GM04503 (cell line): Measurements from ENCODE around the gene WSCD1.

Source experiments
- DNase-seq: peaks from one replicate; pipeline ENCODE4 v3.0.0-alpha.2; 2012; ENCODE audit warnings: low read depth

WSCD1 gene

GRCh38 chr17:6085812-6086211 is 15.6 kb downstream of the WSCD1 start:
- no peak for DNase-seq

GRCh38 chr17:6086603-6087400 is 16.6 kb downstream of the WSCD1 start:
- no peak for DNase-seq

DNA sequence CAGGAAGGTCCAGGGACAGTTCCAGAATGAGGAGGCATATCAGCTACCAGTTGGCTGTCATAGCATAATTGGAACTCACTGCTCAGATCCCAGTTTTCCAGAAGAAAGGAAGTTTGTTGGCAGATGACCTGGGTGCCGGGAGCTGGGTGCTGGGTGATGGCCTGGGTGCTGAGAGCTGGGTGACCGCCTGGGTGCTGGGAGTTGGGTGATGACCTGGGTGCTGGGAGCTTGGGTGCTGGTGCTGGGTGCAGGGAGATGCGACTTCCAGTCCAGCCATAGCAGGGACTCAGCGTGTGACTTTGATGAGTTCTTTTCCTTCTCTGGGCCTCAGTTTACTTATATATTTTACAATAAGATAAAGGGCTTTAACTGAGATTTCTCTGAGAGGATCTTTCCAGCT is 18.0 kb downstream of the WSCD1 start:
- DNase-seq, result no peak

DNA sequence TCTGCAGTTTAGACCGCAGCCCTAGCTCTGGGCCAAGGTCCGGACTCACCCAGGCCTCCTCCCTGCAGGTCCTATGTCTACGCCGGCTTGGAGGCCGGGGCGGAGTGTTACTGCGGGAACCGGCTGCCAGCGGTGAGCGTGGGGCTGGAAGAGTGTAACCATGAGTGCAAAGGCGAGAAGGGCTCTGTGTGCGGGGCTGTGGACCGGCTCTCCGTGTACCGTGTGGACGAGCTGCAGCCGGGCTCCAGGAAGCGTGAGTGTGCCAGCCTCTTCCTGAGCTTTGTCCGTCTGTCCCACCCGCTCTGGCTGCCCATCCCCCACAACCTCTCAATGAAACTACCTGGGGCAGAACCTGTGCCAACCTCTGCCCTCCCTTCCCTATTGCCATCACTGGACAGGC is 20.1 kb downstream of the WSCD1 start:
- no peak for DNase-seq

DNA sequence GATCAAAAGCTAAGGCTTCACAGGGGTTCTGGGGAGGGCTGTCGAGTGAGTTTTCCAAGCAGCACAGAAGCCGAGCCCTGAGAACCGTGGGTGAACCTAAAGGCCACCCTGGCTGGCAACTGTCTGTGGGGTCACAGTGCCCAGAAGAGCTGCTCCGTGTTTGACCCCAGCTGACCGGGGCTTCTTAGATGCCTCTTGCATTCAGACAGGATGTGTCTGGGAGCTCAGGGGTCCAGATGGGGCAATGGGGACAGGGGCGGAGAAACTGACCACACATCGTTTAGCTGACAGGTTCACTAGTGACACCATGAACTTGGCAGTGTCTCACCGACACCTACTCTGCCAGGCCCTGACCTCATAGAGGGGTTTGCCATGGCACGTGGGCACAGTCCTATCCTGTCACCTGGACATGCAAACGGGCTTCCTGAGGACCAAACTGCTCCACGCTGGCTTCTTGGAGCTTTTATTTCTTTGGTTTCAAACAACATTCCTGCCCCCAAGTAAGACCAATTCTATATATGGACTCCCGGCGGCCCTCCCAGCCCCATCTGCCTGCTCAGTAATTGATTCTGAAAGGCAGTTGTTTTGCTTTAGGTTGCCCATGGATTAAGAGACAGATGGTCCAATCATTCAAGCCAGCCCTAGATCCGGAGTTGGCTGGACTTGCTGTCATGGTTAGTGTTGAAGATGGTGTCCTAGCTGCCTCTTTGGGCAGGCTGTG is 22.2 kb downstream of the WSCD1 start:
- DNase-seq, result no peak

GRCh38 chr17:6092903-6093468 is 22.8 kb downstream of the WSCD1 start:
- no peak for DNase-seq

DNA sequence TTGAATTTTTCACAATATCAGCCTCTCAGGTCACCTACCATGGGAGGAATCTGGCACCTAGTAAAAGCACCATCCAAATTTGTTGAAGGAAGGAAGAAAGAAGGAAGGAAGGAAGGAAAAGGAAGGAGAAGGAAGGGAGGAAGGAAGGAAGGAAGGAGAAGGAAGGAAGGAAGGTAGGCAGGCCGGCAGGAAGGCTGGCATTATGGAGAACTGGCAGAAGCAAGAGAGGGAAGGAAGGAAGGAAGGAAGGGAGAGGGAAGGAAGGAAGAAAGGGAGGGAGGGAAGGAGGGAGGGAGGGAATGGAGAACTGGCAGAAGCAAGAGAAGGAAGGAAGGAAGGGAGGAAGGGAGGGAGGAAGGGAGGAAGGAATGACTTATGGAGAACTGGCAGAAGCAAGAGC is 24.3 kb downstream of the WSCD1 start:
- no peak for DNase-seq

DNA sequence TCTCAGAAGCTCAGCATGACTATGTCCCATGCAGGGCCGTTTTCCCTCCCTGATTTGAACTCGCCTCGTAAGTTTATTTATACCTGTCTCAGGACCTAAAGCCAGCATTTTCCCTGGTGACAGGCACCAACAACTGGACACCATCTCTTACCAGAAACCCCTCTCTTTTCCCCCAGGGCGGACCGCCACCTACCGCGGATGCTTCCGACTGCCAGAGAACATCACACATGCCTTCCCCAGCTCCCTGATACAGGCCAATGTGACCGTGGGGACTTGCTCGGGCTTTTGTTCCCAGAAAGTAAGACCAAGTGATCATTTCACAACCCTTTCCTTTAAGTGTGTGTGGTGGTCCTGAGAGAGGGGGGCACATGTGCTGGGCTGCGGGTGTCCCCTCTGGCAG is 24.7 kb downstream of the WSCD1 start:
- DNase-seq, result no peak

DNA sequence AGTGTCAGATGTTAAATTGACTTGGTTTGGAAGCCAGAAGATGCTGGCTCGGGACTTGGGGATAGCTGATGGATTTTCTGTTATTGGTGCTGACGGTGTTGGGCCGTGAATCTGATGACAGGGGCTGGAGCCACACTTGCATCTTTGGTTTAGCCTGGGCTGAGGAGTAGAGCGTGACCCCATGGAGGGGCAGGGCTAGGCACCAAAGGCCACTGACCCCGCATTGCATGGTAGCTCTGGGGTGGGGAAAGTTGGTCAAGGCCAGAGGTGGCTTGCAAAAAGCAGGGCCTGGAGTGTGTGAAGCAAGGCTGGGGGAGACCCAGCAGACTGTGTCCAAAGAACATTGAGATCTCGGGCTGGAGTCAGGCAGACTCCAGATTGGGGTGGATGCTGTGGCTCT is 25.3 kb downstream of the WSCD1 start:
- no peak for DNase-seq

DNA sequence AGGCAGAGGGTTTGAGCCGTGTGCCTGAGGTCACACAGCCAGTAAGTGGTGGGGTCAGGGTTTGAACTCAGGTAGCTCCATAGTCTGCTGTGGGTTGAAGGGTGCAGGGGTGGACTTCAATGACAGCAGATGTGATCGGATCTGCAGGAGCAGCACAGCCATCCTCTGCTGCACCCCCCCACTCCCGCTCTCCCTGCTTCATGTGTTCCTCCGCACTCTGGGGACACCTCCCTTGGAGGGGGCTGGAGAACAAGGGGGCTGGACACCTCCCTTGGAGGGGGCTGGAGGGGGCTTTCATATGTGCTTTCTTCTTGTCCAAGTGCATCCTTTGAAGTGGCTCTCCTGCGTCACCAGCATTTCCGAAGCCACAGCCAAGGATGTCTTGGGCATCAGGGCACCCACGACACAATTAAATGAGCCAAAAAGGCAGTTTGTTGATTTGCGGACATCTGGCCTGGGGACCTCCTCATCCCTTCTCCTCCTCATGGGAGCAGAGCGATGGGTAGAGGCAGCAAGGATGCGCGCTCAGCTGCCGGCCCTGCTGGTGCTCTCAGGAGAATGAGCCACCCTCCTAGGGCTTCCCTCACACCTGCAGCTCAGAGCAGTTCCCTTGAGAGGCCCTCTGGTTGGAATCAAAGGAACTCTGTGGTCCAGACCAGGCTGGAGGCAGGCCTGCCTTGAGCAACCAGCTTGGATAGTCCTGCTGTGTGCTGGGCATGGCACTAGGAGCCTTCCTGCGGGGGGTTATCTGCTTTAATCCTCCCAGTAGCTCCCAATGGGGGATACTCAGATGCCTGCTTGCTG is 26.2 kb downstream of the WSCD1 start:
- DNase-seq, result no peak

DNA sequence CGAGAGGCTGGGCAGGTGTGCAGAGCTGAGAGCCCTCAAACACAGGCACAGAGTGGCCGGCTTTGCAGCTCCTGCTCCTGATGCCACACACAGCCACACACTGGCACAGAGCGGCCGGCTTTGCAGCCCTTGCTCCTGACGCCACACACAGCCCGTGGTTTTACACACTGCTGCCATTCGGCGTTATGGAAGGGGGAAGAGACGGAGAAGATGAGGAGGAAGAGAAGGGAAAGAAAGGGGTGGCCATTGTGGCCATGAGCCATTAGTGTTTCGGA is 26.8 kb downstream of the WSCD1 start:
- DNase-seq, result no peak

DNA sequence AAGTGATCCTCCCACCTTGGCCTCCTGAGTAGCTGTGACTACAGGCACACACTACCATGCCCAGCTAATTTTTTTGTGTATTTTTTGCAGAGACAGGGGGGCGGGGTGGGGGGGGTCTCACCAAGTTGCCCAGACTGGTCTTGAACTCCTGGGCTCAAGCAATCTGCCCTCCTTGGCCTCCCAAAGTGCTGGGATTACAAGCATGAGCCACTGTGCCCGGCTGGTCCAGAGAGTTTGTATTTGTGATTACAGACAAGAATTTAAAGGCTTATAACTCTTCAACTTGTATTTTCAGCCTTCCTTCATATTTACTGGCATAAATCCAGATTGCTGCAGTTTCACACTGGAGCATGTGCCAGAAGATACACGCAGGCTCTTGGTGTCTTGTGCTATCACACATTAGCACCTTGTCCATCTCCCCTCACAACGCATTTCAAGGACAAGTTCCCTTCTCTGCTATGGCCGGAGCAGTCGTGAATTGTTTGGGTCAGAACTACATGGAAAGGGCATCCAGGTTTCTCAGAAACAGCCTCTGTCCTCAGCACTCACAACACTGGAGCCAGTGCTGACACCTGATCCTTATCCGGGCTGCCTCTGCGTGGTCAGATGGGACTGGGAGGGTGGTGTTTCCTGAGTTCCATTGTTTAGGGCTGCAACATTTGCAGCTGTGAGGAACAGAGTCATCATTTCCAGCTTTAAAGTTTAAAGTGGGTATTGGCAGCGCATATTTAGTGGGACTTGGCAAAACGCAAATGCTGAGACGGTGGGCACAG is 28.1 kb downstream of the WSCD1 start:
- no peak for DNase-seq

- DNase-seq, result no peak
Measured at GRCh38 chr17:6098823-6099180, 28.6 kb downstream of the WSCD1 start.

DNA sequence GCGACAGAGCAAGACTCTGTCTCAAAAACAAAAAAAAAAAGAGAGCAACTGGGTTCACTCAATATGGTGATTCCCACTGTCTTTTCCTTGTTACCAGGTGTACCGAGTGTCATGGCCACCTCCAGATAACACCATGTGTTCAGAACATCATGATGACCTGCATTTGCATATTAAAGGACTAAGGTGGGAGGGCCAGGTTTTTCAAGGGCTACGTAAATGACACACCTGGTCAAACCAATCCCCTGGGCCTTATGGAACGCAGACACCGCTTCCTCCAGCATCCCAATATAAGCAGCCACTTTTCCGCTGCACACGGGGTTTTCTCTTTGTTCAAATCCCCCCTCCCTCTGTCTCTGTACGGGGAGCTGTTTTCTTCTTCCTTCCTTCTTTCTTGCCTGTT is 29.3 kb downstream of the WSCD1 start:
- DNase-seq, result no peak

GRCh38 chr17:6100146-6100545 is 30.0 kb downstream of the WSCD1 start:
- no peak for DNase-seq

GRCh38 chr17:6100891-6101500 is 30.8 kb downstream of the WSCD1 start:
- DNase-seq, result no peak

DNA sequence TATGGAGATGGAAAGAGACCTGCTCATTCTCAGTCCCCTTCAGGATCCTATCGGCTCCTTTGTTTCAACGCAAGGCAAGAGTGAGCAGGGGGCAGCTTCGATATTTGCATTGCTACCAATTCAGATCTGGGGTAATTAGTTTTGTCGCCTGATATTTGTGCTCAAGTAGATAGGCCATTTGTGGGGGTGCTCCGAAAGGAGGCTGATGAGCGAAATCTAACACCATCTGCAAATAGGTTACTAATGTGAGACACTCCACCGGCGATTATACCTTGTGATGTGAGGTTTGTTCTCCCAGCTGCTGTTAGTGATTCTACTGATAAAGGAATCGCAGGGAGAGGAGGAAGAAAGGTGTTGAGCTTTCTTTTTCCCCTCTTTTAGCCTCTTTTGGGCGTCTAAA is 31.5 kb downstream of the WSCD1 start:
- DNase-seq, result no peak

DNA sequence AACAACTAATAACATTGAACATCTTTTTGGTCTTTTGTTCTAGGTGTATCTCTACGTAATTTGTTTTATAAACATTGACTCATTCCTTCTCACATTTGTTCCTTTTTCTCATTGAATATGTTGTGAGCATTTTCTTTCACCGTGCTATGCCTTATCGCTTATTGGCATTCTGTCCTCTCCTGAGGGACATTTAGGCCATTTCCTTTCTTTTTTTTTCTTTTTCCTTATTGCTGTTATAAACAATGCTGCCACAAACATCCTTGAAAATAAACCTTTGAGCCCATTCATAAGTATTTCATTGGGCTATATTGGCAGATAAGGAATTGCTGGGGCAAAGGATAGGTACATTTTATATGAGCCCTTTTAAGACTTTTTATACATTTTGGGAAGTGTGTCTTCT is 32.4 kb downstream of the WSCD1 start:
- DNase-seq, result no peak

- no peak for DNase-seq
Measured at GRCh38 chr17:6104956-6105648, 34.9 kb downstream of the WSCD1 start.

GRCh38 chr17:6105649-6106007 is 35.4 kb downstream of the WSCD1 start:
- no peak for DNase-seq

DNA sequence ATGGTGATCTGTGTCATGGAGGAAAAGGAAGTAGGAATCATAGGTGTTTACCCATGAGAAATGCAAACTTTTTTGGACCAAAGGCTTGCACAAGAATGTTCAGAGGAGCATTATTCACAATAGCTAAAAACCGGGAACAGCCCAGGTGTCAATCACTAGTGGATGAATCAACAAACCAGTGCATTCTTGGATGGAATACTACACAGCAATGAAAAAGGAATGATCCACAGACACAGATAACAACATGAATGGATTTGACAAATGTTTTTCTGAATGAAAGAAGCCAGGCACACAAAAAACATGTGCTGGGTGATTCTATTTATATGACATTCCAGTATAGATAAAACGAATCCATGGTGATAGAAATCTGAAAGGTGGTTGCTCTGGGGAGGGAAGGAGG is 36.0 kb downstream of the WSCD1 start:
- no peak for DNase-seq
